Femur (tissue), 1 donor: ENCODE measurements around the gene MYO5A.
"Not testable (repeated sequence)": the region's sequence is repeated elsewhere in the genome, so short reads cannot be mapped to it uniquely, and the experiment has no call there.

ENCODE experiments used
- DNase-seq: peaks from one replicate; pipeline ENCODE4 v3.0.0-alpha.2; 2017

Gene MYO5A

GRCh38 chr15:52448011-52448890, 80.4 kb downstream of the MYO5A start:
- no peak for DNase-seq

GRCh38 chr15:52445954-52446353, 82.7 kb downstream of the MYO5A start:
- DNase-seq: no peak

- DNase-seq: no peak
These were observed 83.1 kb downstream of the MYO5A start for GRCh38 chr15:52445553-52445952.

GRCh38 chr15:52443205-52443604, 85.5 kb downstream of the MYO5A start:
- not testable (repeated sequence) for DNase-seq

GRCh38 chr15:52441841-52442240, 86.8 kb downstream of the MYO5A start:
- DNase-seq: no peak

GRCh38 chr15:52440946-52441345, 87.7 kb downstream of the MYO5A start:
- no peak for DNase-seq

- no peak for DNase-seq
These were observed 88.3 kb downstream of the MYO5A start for GRCh38 chr15:52440414-52440813.

GRCh38 chr15:52439470-52439869, 89.2 kb downstream of the MYO5A start:
- no peak for DNase-seq

- not testable (repeated sequence) for DNase-seq
These were observed 89.6 kb downstream of the MYO5A start for GRCh38 chr15:52439042-52439441.

GRCh38 chr15:52438047-52438446, 90.6 kb downstream of the MYO5A start:
- no peak for DNase-seq

- DNase-seq: no peak
These were observed 91.0 kb downstream of the MYO5A start for GRCh38 chr15:52437646-52438045.

- no peak for DNase-seq
These were observed 91.7 kb downstream of the MYO5A start for GRCh38 chr15:52436981-52437380.

- no peak for DNase-seq
These were observed 93.8 kb downstream of the MYO5A start for GRCh38 chr15:52434885-52435284.

GRCh38 chr15:52428297-52428696, 100.4 kb downstream of the MYO5A start:
- no peak for DNase-seq

GRCh38 chr15:52427804-52428203, 100.9 kb downstream of the MYO5A start:
- no peak for DNase-seq

GRCh38 chr15:52424856-52425431, 103.7 kb downstream of the MYO5A start:
- no peak for DNase-seq

- DNase-seq: no peak
These were observed 104.8 kb downstream of the MYO5A start for GRCh38 chr15:52423852-52424251.

GRCh38 chr15:52422001-52422400, 106.7 kb downstream of the MYO5A start:
- no peak for DNase-seq

- no peak for DNase-seq
These were observed 107.7 kb downstream of the MYO5A start for GRCh38 chr15:52421029-52421428.

GRCh38 chr15:52419494-52419893, 109.2 kb downstream of the MYO5A start:
- no peak for DNase-seq

- no peak for DNase-seq
These were observed 110.7 kb downstream of the MYO5A start for GRCh38 chr15:52417957-52418356.

- no peak for DNase-seq
These were observed 111.2 kb downstream of the MYO5A start for GRCh38 chr15:52417521-52417920.

GRCh38 chr15:52416566-52416965, 112.1 kb downstream of the MYO5A start:
- not testable (repeated sequence) for DNase-seq

- no peak for DNase-seq
These were observed 113.1 kb downstream of the MYO5A start for GRCh38 chr15:52415628-52416027.
